Measurements from ENCODE around the gene HMSD.

DNA sequence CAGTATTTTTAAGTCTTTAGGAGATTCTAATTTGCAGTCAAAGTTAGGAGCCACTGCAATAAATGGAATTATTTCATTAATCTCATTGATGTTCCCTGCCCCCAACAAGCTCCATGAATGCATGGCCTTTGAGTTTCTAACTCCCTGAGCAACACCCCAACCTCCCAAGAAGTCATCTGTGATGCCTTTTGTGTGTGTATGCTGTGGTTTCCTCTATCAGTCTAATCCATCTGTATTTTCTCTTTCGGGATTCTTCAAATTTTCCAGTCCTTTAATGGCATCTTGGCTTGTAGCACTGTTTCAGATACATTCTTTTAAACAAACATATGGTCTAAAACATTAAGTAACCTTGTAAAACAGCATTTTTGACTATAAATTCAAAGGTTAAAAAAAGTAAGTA is 24.6 kb upstream of the HMSD start:
- TF ChIP-seq SP1 (IDR thresholded peaks at IDR 0.05) (no peak), SP1 (CRISPR knock-in tag; IDR thresholded peaks at IDR 0.05) (no peak), SOX6 (IDR thresholded peaks at IDR 0.05) (no peak), SOX6 (CRISPR knock-in tag; IDR thresholded peaks at IDR 0.05) (no peak), NPAS2 (CRISPR knock-in tag; IDR thresholded peaks at IDR 0.05; ENCODE audit: borderline replicate concordance) (no peak), ZNF207 (IDR thresholded peaks at IDR 0.05; ENCODE audit: borderline replicate concordance) (no peak), EZH2 (conservative IDR thresholded peaks at IDR 0.05; ENCODE audit: low read depth, low read length) (no peak), ESRRA (CRISPR knock-in tag; IDR thresholded peaks at IDR 0.05; ENCODE audit: low read depth) (no peak)
